CD8-positive, alpha-beta memory T cell (primary cell): ENCODE data around the gene CCDC175. TPM values are rescaled to one million over a fixed set of nuclear protein-coding genes. Genes with fewer than 3 reads are reported as not detected.

Source experiments
- CTCF ChIA-PET: fragments of 350-600 bp; sonication (Branson Sonifier 250); formaldehyde crosslinking; loops from one replicate; lab custom pipeline; 2021; ENCODE audit warnings: antibody characterized with exemption; lab: Charles Lee
- POLR2A ChIA-PET: fragments of 350-600 bp; sonication (Branson Sonifier 250); formaldehyde crosslinking; loops from one replicate; lab custom pipeline; 2021; ENCODE audit warnings: antibody characterized with exemption; lab: Charles Lee
- DNase-seq, 5 donors: peaks; one replicate each; pipeline versions ENCODE4 v3.0.0 to v3.0.0-alpha.2; 2020 to 2022; ENCODE audit warnings: mixed read lengths in 1 of 5
- H3K27ac ChIP-seq: one replicate; pipeline ENCODE4 v1.7.0; 2013; ENCODE audit warnings: low read depth, mild to moderate bottlenecking, low read length, moderate library complexity
- H3K27me3 ChIP-seq: 2 replicates; pipeline ENCODE4 v1.7.0; 2013; ENCODE audit warnings: low read length, mild to moderate bottlenecking; ENCODE audit not compliant: insufficient read depth, poor library complexity, severe bottlenecking
- H3K36me3 ChIP-seq: 2 replicates; pipeline ENCODE4 v1.7.0; 2013; ENCODE audit warnings: mild to moderate bottlenecking, low read length, moderate library complexity; ENCODE audit not compliant: insufficient read depth
- H3K4me1 ChIP-seq: 2 replicates; pipeline ENCODE4 v1.7.0; 2013; ENCODE audit warnings: mild to moderate bottlenecking, low read length, moderate library complexity; ENCODE audit not compliant: insufficient read depth
- H3K4me3 ChIP-seq: 2 replicates; pipeline ENCODE4 v1.7.0; 2013; ENCODE audit warnings: mild to moderate bottlenecking, low read length
- H3K9me3 ChIP-seq: 2 replicates; pipeline ENCODE4 v1.7.0; 2013; ENCODE audit warnings: mild to moderate bottlenecking, low read length
- H3K27ac Mint-ChIP-seq, 8 donors: one replicate each; pipeline ENCODE4 v1.8.0; 2020 to 2021; ENCODE audit warnings: mixed read lengths in 8 of 8, mild to moderate bottlenecking in 6 of 8, inconsistent platforms in 3 of 8, moderate library complexity in 3 of 8
- H3K27me3 Mint-ChIP-seq, 2 donors: one replicate each; pipeline ENCODE4 v1.8.0; 2020 to 2021; ENCODE audit warnings: mixed read lengths in 2 of 2, mild to moderate bottlenecking in 1 of 2, moderate library complexity in 1 of 2
- H3K36me3 Mint-ChIP-seq, 3 donors: one replicate each; pipeline ENCODE4 v1.8.0; 2020 to 2021; ENCODE audit warnings: mixed read lengths in 3 of 3, inconsistent platforms in 1 of 3, mild to moderate bottlenecking in 1 of 3
- H3K4me1 Mint-ChIP-seq, 3 donors: one replicate each; pipeline ENCODE4 v1.8.0; 2020 to 2021; ENCODE audit warnings: mixed read lengths in 3 of 3, inconsistent platforms in 1 of 3, mild to moderate bottlenecking in 1 of 3
- H3K4me3 Mint-ChIP-seq, 7 donors: one replicate each; pipeline ENCODE4 v1.8.0; 2020 to 2021; ENCODE audit warnings: mixed read lengths in 7 of 7, mild to moderate bottlenecking in 6 of 7, moderate library complexity in 4 of 7, inconsistent platforms in 2 of 7
- H3K9me3 Mint-ChIP-seq, 5 donors: one replicate each; pipeline ENCODE4 v1.8.0; 2020 to 2022; ENCODE audit warnings: mixed read lengths in 5 of 5, mild to moderate bottlenecking in 3 of 5, moderate library complexity in 2 of 5, inconsistent platforms in 1 of 5
- polyA plus RNA-seq: library from polyadenylated mRNA; unstranded; fragments of 300-500 nt; fragmentation: Illumina TruSeq; gene quantifications from one replicate; pipeline ENCODE4 v1.2.3, GENCODE V29; 2021
- total RNA-seq, 2 experiments: library from RNA; stranded (reverse); gene quantifications; one replicate each; pipeline ENCODE4 v1.2.3, GENCODE V29; 2021

CCDC175 gene
- total and polyA plus RNA-seq, 3 experiments from 2014 or later: not detected

DNA sequence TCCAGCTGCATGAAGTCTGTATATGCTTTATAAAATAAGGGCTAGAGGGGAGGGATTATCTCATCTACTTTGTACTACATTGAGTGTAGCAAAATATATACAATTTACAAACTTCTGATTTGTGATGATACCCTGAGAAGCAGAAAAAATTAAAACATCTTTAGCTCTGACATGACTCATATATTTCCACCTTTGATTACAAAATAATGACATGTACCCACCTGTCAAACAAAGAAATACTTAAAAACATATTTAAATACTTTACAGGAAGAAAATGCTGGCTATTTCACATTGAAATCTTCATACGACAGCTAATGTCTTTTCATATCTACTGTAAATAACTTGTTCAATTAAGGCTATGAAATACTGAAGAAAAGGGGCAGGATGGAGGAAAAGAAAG lies 114.7 kb downstream of the CCDC175 start:
- Histone ChIP-seq H3K9me3 (no peaks in the 10 kb centered on the region), H3K36me3 (no peaks in the 10 kb centered on the region), H3K27ac (no peak overlapping the region), H3K4me1 (peaks cover 9% of the 10 kb centered on the region), H3K4me3 (no peak overlapping the region), H3K27me3 (no peaks in the 10 kb centered on the region)
- Mint-ChIP-seq H3K4me1 (peaks cover 6 to 21% (median 12%) of the 10 kb centered on the region in 3 donors), H3K4me3 (no peak overlapping the region), H3K36me3 (peaks cover 6 to 11% (median 9%) of the 10 kb centered on the region in 3 donors), H3K27me3 (peaks cover 0 to 12% of the 10 kb centered on the region in 2 donors), H3K9me3 (peaks cover 0 to 1% (median 0%) of the 10 kb centered on the region in 5 donors), H3K27ac (no peak overlapping the region)
- DNase-seq: no peak
- POLR2A ChIA-PET: no interaction called here
- CTCF ChIA-PET: no interaction called here

DNA sequence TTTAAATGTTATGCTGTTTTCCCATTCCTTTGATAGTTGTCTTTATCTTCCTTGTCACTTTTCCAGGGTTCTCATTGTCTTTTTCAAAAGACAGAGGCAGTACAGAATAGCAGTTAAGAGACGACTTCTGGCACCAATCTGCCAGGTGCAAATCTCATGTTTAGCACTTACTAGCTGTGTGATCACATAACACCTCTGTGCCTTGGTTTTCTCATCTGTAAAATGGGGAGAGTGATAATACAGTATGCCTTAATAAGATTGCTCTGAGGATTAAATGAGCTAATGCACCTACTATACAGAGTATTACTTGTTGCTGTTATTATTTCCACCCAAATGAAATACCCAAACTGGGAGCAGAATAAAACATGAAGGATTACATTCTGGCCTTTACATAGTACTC lies 116.2 kb downstream of the CCDC175 start:
- peaks cover 9% of the 10 kb centered on the region for H3K4me1 ChIP-seq
- Mint-ChIP-seq H3K4me3 (peak overlapping the region in 1 of 7 donors; percentile 25), H3K27me3 (peaks cover 1 to 13% of the 10 kb centered on the region in 2 donors), H3K36me3 (peaks cover 12 to 22% (median 17%) of the 10 kb centered on the region in 3 donors), H3K4me1 (peaks cover 4 to 13% (median 7%) of the 10 kb centered on the region in 3 donors), H3K27ac (no peak overlapping the region), H3K9me3 (peaks cover 0 to 1% (median 0%) of the 10 kb centered on the region in 5 donors)
- H3K27me3 ChIP-seq: no peaks in the 10 kb centered on the region
- no peaks in the 10 kb centered on the region for H3K9me3 ChIP-seq
- ChIA-PET CTCF (interaction anchor here (1.4 kb wide), 1 partner anchor 9 kb away, joined by 3 read pairs; no protein-coding TSS in a partner anchor), POLR2A (no interaction called here)
- H3K4me3 ChIP-seq: no peak overlapping the region
- H3K36me3 ChIP-seq: no peaks in the 10 kb centered on the region
- DNase-seq: no peak
- no peak overlapping the region for H3K27ac ChIP-seq

DNA sequence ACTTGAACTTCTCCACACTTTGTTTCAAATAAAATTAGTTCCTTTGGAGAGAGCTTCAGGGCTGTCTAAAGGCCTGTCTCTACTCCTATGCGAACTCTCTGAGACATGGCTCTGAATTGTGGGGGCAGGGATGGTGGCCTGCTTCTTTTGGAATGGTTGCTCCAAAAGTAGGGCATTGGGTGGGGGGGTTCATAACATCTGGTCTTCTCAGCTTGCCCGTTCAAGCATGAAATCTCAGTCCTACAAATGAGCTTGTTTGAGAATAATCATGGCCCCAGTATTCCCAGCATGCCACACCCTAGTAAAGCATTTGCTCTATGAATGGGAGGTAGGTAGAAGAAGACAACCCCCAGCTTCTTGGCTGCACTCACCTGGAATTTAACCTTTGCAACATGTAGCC lies 118.1 kb downstream of the CCDC175 start:
- Mint-ChIP-seq H3K4me3 (no peak overlapping the region), H3K4me1 (peaks cover 2 to 3% (median 3%) of the 10 kb centered on the region in 3 donors), H3K27me3 (peaks cover 1 to 13% of the 10 kb centered on the region in 2 donors), H3K27ac (no peak overlapping the region), H3K9me3 (peaks cover 0 to 1% (median 0%) of the 10 kb centered on the region in 5 donors), H3K36me3 (peaks cover 12 to 27% (median 17%) of the 10 kb centered on the region in 3 donors)
- DNase-seq: no peak
- ChIA-PET CTCF (interaction anchor here (2.0 kb wide), 1 partner anchor 14 kb away, joined by 6 read pairs; no protein-coding TSS in a partner anchor), POLR2A (interaction anchor here (0.6 kb wide), 1 partner anchor 90 kb away, joined by 3 read pairs; no protein-coding TSS in a partner anchor)
- no peak overlapping the region for H3K4me3 ChIP-seq
- peaks cover 2% of the 10 kb centered on the region for H3K4me1 ChIP-seq
- no peaks in the 10 kb centered on the region for H3K9me3 ChIP-seq
- H3K27me3 ChIP-seq: no peaks in the 10 kb centered on the region
- H3K27ac ChIP-seq: no peak overlapping the region
- H3K36me3 ChIP-seq: no peaks in the 10 kb centered on the region

DNA sequence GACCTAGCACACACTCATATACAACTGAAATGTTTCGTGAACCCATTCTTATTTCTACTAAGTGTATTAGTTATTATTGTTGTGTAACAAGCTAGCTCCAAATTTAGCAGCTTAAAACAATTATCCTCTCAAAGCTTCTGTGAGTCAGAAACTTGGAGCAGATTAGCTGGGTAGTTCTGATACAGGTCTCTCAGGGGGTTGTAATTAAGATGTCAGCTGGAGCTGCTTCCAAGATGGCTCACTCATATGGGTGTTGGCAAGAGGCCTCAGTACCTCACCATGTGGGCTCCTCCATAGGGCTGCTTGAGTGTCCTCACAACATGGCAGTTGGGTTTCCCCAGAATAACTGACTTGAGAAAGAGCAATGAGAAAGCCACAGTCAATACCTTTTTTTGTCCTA lies 121.2 kb downstream of the CCDC175 start:
- POLR2A ChIA-PET: no interaction called here
- Mint-ChIP-seq H3K4me3 (no peak overlapping the region), H3K36me3 (peaks cover 12 to 33% (median 17%) of the 10 kb centered on the region in 3 donors), H3K9me3 (peaks cover 0 to 1% (median 0%) of the 10 kb centered on the region in 5 donors), H3K27ac (no peak overlapping the region), H3K4me1 (no peaks in the 10 kb centered on the region), H3K27me3 (peaks cover 1 to 8% of the 10 kb centered on the region in 2 donors)
- H3K27ac ChIP-seq: no peak overlapping the region
- DNase-seq: no peak
- H3K9me3 ChIP-seq: no peaks in the 10 kb centered on the region
- H3K27me3 ChIP-seq: no peaks in the 10 kb centered on the region
- H3K4me1 ChIP-seq: no peaks in the 10 kb centered on the region
- H3K4me3 ChIP-seq: no peak overlapping the region
- CTCF ChIA-PET: interaction anchor here (1.5 kb wide), 1 partner anchor 121 kb away, joined by 4 read pairs; the partner anchor contains the start of gene CCDC175
- H3K36me3 ChIP-seq: no peaks in the 10 kb centered on the region

Other genes with a start within 250 kb of the CCDC175 start
- gene GPR135, start 111.4 kb downstream of the CCDC175 start, total RNA-seq: under 1 TPM; 0.73 to 0.90 TPM
- 0.64 TPM for gene GPR135, start 111.4 kb downstream of the CCDC175 start, polyA plus RNA-seq
- gene L3HYPDH, start 92.4 kb downstream of the CCDC175 start, total RNA-seq: 10 to 100 TPM in 1 of 2 experiments, 1 to 10 TPM in 1; 8.1 to 10.1 TPM
- gene L3HYPDH, start 92.4 kb downstream of the CCDC175 start, polyA plus RNA-seq: 2.6 TPM
- 10 to 100 TPM; 22.3 to 30.4 TPM for gene JKAMP, start 92.3 kb downstream of the CCDC175 start, total RNA-seq
- 57.0 TPM for gene JKAMP, start 92.3 kb downstream of the CCDC175 start, polyA plus RNA-seq